ENCODE results near the gene PHF20. TPM values are rescaled to one million over a fixed set of nuclear protein-coding genes. Genes with fewer than 3 reads are reported as not detected.

The PHF20 gene
- total and polyA plus RNA-seq, 4 donors = 17.5 to 51.5 (median 32.6) TPM

DNA sequence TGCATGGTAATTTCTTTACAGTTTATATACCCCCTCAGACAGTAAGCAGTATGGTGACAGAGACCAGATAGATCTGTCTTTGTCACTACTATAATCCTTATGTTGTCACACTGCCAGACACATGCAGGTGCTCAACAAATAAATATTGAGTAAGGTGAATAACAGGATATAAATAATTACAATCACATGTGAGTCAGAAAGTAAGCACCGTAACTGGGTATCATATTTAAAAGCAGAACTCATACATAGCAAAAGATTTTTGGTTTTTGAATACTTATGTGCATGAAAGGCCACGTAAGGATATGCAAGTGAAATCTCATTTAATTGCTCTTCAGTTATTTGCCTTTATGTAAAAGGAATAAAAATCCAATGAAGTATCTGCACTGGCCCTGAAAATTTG, 214.0 kb downstream of the PHF20 start:
- Histone ChIP-seq H3K9me3 (ENCODE audit: control insufficient read depth in 4 of 4, insufficient read depth in 3 of 4, low read length in 3 of 4) (no peaks in the 10 kb centered on the region), H3K9ac (ENCODE audit: insufficient read depth in 1 of 2, low read length in 2 of 2) (no peak overlapping the region), H3K4me1 (ENCODE audit: control insufficient read depth in 5 of 5, insufficient read depth in 5 of 5, low read length in 5 of 5) (no peaks in the 10 kb centered on the region), H3K27me3 (ENCODE audit: control insufficient read depth in 3 of 3, insufficient read depth in 3 of 3, low read length in 2 of 3) (no peaks in the 10 kb centered on the region), H3K27ac (ENCODE audit: low read depth in 1 of 2, low read length in 1 of 2) (no peak overlapping the region), H3K4me3 (no peak overlapping the region), H3K36me3 (ENCODE audit: control insufficient read depth in 4 of 4, insufficient read depth in 4 of 4, low read length in 4 of 4) (no peaks in the 10 kb centered on the region)
- ATAC-seq (ENCODE audit: insufficient read depth, low FRiP score) (no peak), DNase-seq (no peak)
- TF ChIP-seq, protein P1, sequence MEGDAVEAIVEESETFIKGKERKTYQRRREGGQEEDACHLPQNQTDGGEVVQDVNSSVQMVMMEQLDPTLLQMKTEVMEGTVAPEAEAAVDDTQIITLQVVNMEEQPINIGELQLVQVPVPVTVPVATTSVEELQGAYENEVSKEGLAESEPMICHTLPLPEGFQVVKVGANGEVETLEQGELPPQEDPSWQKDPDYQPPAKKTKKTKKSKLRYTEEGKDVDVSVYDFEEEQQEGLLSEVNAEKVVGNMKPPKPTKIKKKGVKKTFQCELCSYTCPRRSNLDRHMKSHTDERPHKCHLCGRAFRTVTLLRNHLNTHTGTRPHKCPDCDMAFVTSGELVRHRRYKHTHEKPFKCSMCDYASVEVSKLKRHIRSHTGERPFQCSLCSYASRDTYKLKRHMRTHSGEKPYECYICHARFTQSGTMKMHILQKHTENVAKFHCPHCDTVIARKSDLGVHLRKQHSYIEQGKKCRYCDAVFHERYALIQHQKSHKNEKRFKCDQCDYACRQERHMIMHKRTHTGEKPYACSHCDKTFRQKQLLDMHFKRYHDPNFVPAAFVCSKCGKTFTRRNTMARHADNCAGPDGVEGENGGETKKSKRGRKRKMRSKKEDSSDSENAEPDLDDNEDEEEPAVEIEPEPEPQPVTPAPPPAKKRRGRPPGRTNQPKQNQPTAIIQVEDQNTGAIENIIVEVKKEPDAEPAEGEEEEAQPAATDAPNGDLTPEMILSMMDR (IDR thresholded peaks at IDR 0.05; ENCODE audit: control extremely low read depth, extremely low read depth) = no peak
- 83 to 86% methylated on average over 2 of the region's 2 CpGs for WGBS, 2 donors

DNA sequence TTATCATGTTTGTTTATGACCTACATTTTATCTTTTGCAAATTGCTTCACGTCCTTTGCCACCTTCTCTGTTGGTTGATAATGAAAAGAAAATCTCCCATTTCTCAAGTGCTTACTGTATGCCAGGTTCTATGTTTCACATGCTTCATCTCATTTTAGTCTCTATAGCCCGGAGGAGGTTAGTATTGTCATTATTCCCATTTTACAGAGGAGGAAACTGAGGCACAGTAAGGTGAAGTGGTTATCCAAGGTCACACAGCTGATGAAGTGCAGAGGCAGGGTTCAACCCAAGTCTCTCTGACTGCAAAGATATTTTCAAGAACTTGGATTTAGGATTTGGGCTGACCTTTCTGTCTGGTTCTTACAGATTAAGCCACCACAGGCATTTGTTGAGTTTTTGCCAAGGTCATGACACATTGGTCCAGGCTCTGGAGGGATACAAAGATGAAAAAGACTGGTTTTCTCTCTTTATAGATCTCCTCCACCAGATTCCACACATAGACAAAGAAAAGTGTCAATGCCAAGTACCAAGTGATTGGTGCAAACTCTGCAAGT, 217.2 kb downstream of the PHF20 start:
- Histone ChIP-seq H3K36me3 (ENCODE audit: control insufficient read depth in 4 of 4, insufficient read depth in 4 of 4, low read length in 4 of 4) (no peaks in the 10 kb centered on the region), H3K27me3 (ENCODE audit: control insufficient read depth in 3 of 3, insufficient read depth in 3 of 3, low read length in 2 of 3) (no peaks in the 10 kb centered on the region), H3K9me3 (ENCODE audit: control insufficient read depth in 4 of 4, insufficient read depth in 3 of 4, low read length in 3 of 4) (no peaks in the 10 kb centered on the region), H3K27ac (ENCODE audit: low read depth in 1 of 2, low read length in 1 of 2) (no peak overlapping the region), H3K4me3 (no peak overlapping the region), H3K4me1 (ENCODE audit: control insufficient read depth in 5 of 5, insufficient read depth in 5 of 5, low read length in 5 of 5) (peaks cover 0 to 6% (median 0%) of the 10 kb centered on the region in 5 donors), H3K9ac (ENCODE audit: insufficient read depth in 1 of 2, low read length in 2 of 2) (no peak overlapping the region)
- DNase-seq (no peak), ATAC-seq (ENCODE audit: insufficient read depth, low FRiP score) (no peak)
- TF ChIP-seq, protein P1 (IDR thresholded peaks at IDR 0.05; ENCODE audit: control extremely low read depth, extremely low read depth) = no peak
- 85 to 88% methylated on average over 2 of the region's 2 CpGs for WGBS, 2 donors

DNA sequence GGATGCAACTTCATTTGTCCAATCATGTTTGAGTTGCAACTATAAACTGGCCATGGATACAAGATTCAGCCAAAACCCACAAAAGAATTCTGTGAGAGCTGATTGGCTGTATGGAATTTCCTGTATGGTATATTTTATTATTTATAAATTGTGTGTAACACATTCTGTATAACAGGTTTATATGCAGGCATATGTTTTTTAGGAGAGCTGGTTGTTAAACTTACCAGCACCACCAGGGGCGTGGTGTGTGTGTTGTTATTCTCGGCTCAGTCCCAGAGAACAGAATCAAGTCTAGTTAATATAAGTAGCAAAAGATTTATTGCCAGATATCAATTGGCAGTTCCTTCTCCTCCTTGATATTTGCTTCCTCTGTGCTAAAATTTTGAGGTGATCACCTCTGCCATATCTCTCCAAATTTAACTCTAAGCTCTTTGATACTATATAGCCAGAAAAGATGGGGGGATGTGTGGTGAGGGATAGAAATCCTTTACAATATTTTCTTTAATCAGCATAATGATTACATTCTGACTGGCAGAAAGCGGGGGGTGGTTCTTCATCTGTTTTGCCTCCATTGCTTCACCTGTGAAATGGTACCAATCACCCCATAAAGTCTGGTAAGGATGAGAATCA, 219.4 kb downstream of the PHF20 start:
- no peak overlapping the region for H3K4me3 ChIP-seq
- H3K27me3 ChIP-seq (ENCODE audit: control insufficient read depth in 3 of 3, insufficient read depth in 3 of 3, low read length in 2 of 3) = no peaks in the 10 kb centered on the region
- ATAC-seq (ENCODE audit: insufficient read depth, low FRiP score) (no peak), DNase-seq (peak in 1 of 3 donors; percentile 45)
- 39 to 46% methylated on average over 3 of the region's 3 CpGs for WGBS, 2 donors
- no peak overlapping the region for H3K9ac ChIP-seq (ENCODE audit: insufficient read depth in 1 of 2, low read length in 2 of 2)
- H3K36me3 ChIP-seq (ENCODE audit: control insufficient read depth in 4 of 4, insufficient read depth in 4 of 4, low read length in 4 of 4) = no peaks in the 10 kb centered on the region
- no peak overlapping the region for H3K27ac ChIP-seq (ENCODE audit: low read depth in 1 of 2, low read length in 1 of 2)
- TF ChIP-seq, protein P1 (IDR thresholded peaks at IDR 0.05; ENCODE audit: control extremely low read depth, extremely low read depth) = no peak
- no peaks in the 10 kb centered on the region for H3K9me3 ChIP-seq (ENCODE audit: control insufficient read depth in 4 of 4, insufficient read depth in 3 of 4, low read length in 3 of 4)
- H3K4me1 ChIP-seq (ENCODE audit: control insufficient read depth in 5 of 5, insufficient read depth in 5 of 5, low read length in 5 of 5) = peaks cover 0 to 6% (median 0%) of the 10 kb centered on the region in 5 donors
